Uterus (tissue), 2 donors: ENCODE data around the gene IFT57.

Source experiments
- CTCF ChIP-seq, 4 experiments: fragments of 200-600 bp in 2 of 4; fragments of 450-650 bp in 2 of 4; sonication (generic) in 2 of 4; IDR thresholded peaks; one replicate each; pipeline ENCODE4 v1.5.1; 2016 to 2019; ENCODE audit warnings: antibody characterized with exemption in 4 of 4, mild to moderate bottlenecking in 2 of 4, moderate library complexity in 1 of 4
- POLR2A ChIP-seq, 2 donors: fragments of 450-650 bp; IDR thresholded peaks; one replicate each; pipeline ENCODE4 v1.6.1; 2016; ENCODE audit warnings: antibody characterized with exemption in 2 of 2, mild to moderate bottlenecking in 1 of 2, moderate library complexity in 1 of 2

GRCh38 chr3:108271626-108272025 lies 49.4 kb upstream of the IFT57 start:
- TF ChIP-seq POLR2A (IDR thresholded peaks at IDR 0.05) (no peak), CTCF (IDR thresholded peaks at IDR 0.05) (no peak)
